GM21526 (cell line): ENCODE measurements around the gene PPEF1.

Experiments
- ATAC-seq: cut with Tn5 transposase; IDR thresholded peaks from one replicate; pipeline ENCODE4 v1.9.1; 2021; ENCODE audit warnings: moderate library complexity; ENCODE audit not compliant: unreplicated experiment, low FRiP score

PPEF1 gene

DNA sequence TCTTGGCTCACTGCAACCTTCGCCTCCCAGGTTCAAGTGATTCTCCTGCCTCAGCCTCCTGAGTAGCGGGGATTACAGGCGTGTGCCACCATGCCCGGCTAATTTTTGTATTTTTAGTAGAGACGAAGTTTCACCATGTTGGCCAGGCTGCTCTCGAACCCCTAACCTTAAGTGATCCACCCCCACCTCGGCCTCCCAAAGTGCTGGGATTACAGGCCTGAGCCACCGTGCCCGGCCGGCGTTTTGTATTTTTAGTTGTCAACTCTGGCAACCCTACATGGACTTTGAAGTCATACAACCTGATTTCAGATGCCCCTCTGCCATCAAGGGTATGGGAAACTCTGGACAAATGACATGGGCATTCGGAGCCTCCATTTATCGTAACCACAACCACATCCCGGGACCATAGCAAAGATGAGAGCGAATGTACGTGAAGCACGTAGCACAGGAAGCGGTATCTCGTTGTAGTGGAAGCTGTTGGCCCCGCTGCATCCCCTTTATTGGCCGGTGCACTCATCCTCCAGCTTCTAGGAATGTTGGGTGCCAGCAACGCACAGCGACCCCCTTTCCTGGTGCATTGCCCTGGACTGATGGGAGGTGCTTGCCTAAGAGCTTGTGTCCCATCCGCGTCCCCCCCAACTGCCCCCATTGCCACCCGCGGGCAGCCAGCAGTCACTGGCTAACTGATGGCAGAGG lies 167.3 kb downstream of the PPEF1 start:
- ATAC-seq: no peak

DNA sequence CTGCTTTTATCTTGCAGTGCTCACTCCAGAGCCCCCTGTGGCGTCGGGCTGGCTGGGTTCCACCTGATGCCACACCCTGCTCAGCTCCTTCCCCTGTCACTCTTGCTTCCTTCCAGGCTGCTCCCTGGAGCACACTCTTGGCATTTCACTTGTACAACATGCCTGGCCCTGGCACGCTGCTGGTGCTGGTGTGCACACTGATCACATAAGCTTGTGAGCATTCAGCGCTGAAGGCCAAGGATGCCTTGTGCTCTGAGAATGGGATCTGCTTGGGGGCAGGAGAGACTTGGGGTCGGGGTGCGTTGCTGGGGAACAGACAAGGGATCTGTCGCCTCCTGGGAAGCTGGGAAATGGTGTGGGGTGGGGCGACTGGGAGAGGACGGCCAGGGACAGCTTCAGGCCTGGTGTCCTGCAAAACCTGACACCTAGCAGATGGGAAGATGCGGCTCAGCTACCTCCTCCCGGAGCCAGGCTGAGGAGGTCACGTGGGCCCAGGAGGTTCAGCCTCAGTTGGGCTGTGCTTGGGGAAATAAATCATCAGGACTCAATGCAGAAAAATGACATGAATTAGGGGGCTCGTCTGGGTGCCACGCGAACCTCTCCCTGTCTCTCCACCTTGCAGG lies 167.9 kb downstream of the PPEF1 start:
- ATAC-seq: no peak

DNA sequence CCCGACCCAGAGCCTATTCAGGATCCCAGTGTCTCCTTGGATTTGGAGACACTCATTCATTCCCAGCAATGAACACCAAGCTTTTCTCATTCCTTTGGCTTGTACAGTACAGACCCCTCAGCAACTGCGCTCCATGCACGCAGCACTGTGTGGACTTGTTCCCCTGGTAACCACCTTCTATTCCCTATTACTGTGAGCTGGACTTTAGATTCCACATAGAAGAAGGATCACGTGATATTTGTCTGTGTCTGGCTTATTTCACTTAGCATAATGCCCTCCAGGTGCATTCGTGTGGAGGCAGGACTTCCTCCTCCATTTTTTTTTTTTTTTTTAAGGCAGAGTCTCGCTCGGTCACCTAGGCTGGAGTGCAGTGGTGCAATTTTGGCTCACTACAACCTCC lies 170.0 kb downstream of the PPEF1 start:
- no peak for ATAC-seq
